ENCODE measurements around the gene PLAAT2. TPM values are rescaled to one million over a fixed set of nuclear protein-coding genes. Genes with fewer than 3 reads are reported as not detected.
A peak's percentile ranks its signal among the peaks of the same experiment; 100 is the strongest.

The PLAAT2 gene
- total RNA-seq, 1 experiment from 2014 or later = 0.52 TPM

- Histone ChIP-seq H2BK5ac (ENCODE audit: insufficient read length, low read length) (no peak overlapping the region), H3K27me3 (ENCODE audit: insufficient read depth, low read length) (no peaks in the 10 kb centered on the region), H3K23ac (ENCODE audit: insufficient read length, low read depth, low read length) (no peak overlapping the region), H3T11ph (ENCODE audit: low read length) (no peak overlapping the region), H3K4ac (ENCODE audit: low read depth, low read length) (no peak overlapping the region), H4K5ac (ENCODE audit: insufficient read length, low read depth, low read length) (no peak overlapping the region), H2AFZ (ENCODE audit: low read length) (no peak overlapping the region), H2BK20ac (ENCODE audit: low read depth, low read length, poor library complexity, severe bottlenecking) (no peak overlapping the region), H3K79me2 (ENCODE audit: insufficient read depth, low read length) (no peaks in the 10 kb centered on the region), H3K4me2 (ENCODE audit: insufficient read depth, insufficient read length, low read length) (no peak overlapping the region), H4K20me1 (ENCODE audit: control insufficient read depth, insufficient read depth, insufficient read length) (no peaks in the 10 kb centered on the region), H3K23me2 (ENCODE audit: insufficient read length, low read depth, low read length, poor library complexity, severe bottlenecking) (no peaks in the 10 kb centered on the region), H3K27ac (ENCODE audit: insufficient read length, low read depth, low read length) (no peak overlapping the region), H3K79me1 (ENCODE audit: insufficient read depth, low read depth, low read length, poor library complexity, severe bottlenecking) (no peaks in the 10 kb centered on the region), H3K9ac (ENCODE audit: extremely low read depth, insufficient read length, low read length) (no peak overlapping the region), H4K91ac (ENCODE audit: insufficient read length, low read depth, low read length) (no peak overlapping the region), H2AK5ac (ENCODE audit: insufficient read length, low read length) (no peak overlapping the region), H3K14ac (ENCODE audit: insufficient read depth, low read length) (no peak overlapping the region), H3K18ac (ENCODE audit: insufficient read length, low read depth, low read length) (no peak overlapping the region), H3K4me1 (ENCODE audit: insufficient read depth, low read length) (no peaks in the 10 kb centered on the region; the same call in 1 of the 2 replicates), H4K8ac (replicated peaks; ENCODE audit: insufficient read length, low read depth, low read length) (no peak overlapping the region), H2BK12ac (ENCODE audit: insufficient read length, low read depth, low read length) (no peak overlapping the region), H2BK120ac (ENCODE audit: low read depth, low read length, poor library complexity, severe bottlenecking) (no peak overlapping the region), H3K56ac (ENCODE audit: insufficient read length, low read depth, low read length) (no peak overlapping the region), H3K9me3 (ENCODE audit: control insufficient read depth, low read depth, low read length) (peaks cover 15% of the 10 kb centered on the region), H2BK15ac (ENCODE audit: low read depth, low read length) (no peak overlapping the region)
- no peak for DNase-seq
- H3K27ac Mint-ChIP-seq = peak overlapping the region in 1 of 3 experiments; percentile 57; a peak in 1 of 7 replicates
- no peak overlapping the region for H3K4me3 Mint-ChIP-seq
- peaks cover 2 to 21% of the 10 kb centered on the region in 2 experiments for H3K4me1 Mint-ChIP-seq
- H3K36me3 Mint-ChIP-seq (ENCODE audit: insufficient read depth in 1 of 3, low read depth in 3 of 3) = peaks cover 27 to 94% (median 89%) of the 10 kb centered on the region in 3 experiments
- H3K9me3 Mint-ChIP-seq = peaks cover 15 to 16% of the 10 kb centered on the region in 2 experiments
- no CpG with 5 or more reads among the region's 6 CpGs for WGBS (ENCODE audit: extremely low coverage, insufficient read length, low lambda C conversion rate)
- no peak for TF ChIP-seq CTCF (conservative IDR thresholded peaks at IDR 0.05)
- no peaks in the 10 kb centered on the region; the same call in 1 of the 2 replicates for H3K27me3 Mint-ChIP-seq (ENCODE audit: low read depth)
Measured at GRCh38 chr11:63586451-63587166, 23.4 kb upstream of the PLAAT2 start.
